Stimulated activated CD8-positive, alpha-beta memory T cell treated with anti-CD3 and anti-CD28 coated beads, Interleukin-7, amount 100 ng/mL, for 48 hours (primary cell): ENCODE measurements around the gene GOLGA7B.
A peak's percentile ranks its signal among the peaks of the same experiment; 100 is the strongest.

ENCODE experiments used
- DNase-seq, 2 donors: peaks; one replicate each; pipeline ENCODE4 v3.0.0-alpha.2; 2020; ENCODE audit warnings: low read depth in 1 of 2; ENCODE audit errors: extremely low read depth in 1 of 2

The GOLGA7B gene

DNA sequence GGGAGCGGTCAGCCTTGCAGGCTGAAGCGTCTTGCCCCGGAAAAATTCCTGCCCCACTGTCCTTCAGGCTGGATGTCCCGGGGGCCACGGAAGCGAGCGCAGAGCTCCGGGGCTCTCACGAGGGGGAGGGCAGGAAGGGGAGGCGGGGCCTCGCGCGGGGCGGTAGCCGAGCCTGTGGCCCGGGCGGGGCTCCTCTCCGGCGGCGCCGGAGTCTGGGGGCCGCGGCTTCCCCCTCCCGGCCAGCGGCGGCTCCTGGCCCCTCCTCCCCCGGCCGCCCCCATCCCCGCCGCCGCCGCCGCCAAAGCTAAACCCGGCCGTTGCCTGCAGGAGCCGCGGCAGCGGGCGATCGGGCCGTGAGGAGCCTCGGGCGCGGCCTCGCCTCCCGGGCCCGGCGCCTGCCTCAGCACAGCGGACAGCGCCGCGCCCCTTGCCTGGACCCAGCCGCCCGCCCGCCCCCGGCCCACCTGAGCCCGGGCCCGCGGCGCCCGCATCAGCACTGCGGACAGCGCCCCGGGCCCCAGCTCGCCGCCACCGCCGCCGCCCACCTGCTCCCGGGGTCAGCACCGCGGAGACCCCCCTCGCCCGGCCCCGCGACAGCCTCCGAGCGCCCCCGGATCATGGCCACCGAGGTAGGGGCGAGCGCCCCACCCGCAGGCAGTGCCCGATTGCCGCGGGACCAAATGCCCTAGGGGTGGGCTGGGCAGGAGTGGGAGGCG, at the start of gene GOLGA7B:
Gene GOLGA7B (plus strand): TSS at position 157 of the 716 bp plus-strand sequence. CDS start 461 bp downstream, at position 618.
- DNase-seq: peak in 1 of 2 donors; percentile 22

- no peak for DNase-seq
Measured at GRCh38 chr10:97800474-97800873, 49.2 kb upstream of the GOLGA7B start.

- DNase-seq: no peak
Measured at GRCh38 chr10:97801422-97801821, 48.2 kb upstream of the GOLGA7B start.

GRCh38 chr10:97805096-97805884, 44.4 kb upstream of the GOLGA7B start:
- no peak for DNase-seq

GRCh38 chr10:97805949-97806348, 43.7 kb upstream of the GOLGA7B start:
- no peak for DNase-seq

- no peak for DNase-seq
Measured at GRCh38 chr10:97810446-97810845, 39.2 kb upstream of the GOLGA7B start.

- no peak for DNase-seq
Measured at GRCh38 chr10:97811958-97812357, 37.7 kb upstream of the GOLGA7B start.

DNA sequence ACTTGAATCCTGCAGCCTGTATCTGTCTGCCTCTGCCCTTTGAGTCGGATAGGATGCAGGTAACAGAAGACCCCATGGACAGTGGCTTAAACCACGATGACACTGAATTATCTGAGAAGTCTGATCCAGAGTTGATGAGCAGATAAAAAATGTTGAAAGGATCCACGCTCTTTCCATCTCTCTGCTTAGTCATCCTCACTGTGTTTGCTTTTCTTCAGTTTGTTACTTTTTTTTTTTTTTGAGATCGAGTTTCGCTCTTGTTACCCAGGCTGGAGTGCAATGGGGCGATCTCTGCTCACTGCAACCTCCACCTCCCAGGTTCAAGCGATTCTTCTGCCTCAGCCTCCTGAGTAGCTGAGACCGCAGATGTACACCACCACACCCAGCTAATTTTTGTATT, 36.9 kb upstream of the GOLGA7B start:
- no peak for DNase-seq

- DNase-seq: no peak
Measured at GRCh38 chr10:97813311-97813710, 36.3 kb upstream of the GOLGA7B start.

DNA sequence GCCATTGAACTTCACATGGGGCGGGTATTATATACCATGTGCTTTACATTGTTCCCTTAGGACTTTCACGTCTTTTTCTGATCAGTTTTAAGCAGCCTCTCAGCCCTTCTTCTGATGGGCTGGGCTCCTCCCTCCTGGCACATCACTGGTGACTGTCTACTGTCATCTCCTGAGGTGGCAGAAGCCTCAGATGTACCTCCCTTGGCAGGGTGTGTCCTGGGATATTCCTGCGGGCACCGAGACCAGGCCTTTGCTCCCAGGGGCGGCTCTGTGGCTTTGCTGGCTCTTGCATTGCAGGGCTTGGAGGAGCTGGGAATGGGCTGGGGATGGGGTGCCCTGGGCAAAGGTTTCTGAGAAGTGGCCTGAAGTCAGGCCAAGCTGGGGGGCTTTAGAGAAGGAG, 34.6 kb upstream of the GOLGA7B start:
- no peak for DNase-seq

DNA sequence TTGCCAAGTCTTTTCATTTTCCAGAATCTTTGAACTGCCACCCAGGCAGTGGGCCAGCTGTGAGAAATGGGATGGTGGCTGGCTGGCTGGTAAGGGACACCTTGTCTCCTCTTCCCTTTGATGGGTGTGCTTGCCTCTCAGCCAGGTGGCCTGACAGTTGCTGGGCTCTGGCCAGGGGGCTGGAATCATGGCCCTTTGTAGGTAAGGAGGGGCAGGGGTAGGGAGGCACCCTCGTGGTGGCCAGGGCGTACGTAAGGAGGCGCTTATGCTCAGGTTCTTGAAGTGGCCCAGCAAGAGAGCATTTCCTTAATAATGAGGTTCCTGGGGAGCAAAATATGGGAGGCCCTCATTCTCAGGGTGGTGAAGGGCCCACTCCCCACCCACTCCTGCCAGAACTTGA, 33.0 kb upstream of the GOLGA7B start:
- DNase-seq: no peak

GRCh38 chr10:97818572-97818971, 31.1 kb upstream of the GOLGA7B start:
- no peak for DNase-seq

DNA sequence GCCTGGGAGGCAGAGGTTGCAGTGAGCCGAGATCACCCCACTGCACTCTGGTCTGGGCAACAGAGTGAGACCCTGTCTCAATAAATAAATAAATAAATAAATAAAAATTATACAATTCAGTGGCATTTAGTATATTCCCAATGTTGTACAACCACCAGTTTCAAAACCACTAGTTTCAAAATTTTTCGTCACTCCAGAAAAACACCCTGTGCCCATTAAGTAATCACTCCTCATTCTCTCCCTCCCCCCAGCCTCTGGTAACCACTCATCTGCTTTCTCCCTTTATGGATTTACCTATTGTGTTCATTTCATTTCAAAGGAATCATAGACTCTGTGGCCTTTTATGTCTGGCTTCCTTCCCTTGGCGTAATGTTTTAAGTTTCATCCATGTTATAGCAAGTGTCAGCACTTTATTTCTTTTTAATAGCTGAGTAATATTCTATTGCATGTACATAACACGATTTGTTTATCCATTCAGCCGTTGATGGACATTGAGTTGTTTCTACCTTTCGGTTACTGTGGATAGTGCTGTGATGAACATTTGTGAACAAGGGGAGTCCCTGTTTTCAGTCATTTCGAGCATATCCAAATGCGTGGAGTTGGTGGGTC, 29.4 kb upstream of the GOLGA7B start:
- DNase-seq: no peak

- no peak for DNase-seq
Measured at GRCh38 chr10:97821308-97822038, 28.2 kb upstream of the GOLGA7B start.

- DNase-seq: no peak
Measured at GRCh38 chr10:97822261-97822687, 27.4 kb upstream of the GOLGA7B start.

DNA sequence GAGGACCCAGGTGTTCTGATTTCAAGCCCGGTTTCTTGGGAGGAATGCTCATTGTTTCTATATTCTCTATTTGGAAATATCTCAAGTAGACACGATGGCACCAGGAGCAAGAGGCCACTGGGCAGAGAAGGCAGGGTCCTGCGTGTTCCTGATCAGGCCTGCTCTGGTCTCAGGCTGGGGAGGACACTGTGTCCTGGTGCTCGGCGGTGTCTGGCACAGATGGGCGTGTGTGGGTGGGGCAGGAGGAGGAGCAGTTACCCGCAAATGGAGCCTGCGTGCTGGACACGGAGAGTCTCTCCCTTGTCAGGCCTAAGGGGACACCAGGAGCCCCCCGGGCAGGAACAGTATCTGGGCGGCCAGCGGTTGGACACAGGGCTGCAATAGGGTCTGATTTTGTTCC, 25.9 kb upstream of the GOLGA7B start:
- DNase-seq: no peak

- no peak for DNase-seq
Measured at GRCh38 chr10:97825020-97825760, 24.5 kb upstream of the GOLGA7B start.

DNA sequence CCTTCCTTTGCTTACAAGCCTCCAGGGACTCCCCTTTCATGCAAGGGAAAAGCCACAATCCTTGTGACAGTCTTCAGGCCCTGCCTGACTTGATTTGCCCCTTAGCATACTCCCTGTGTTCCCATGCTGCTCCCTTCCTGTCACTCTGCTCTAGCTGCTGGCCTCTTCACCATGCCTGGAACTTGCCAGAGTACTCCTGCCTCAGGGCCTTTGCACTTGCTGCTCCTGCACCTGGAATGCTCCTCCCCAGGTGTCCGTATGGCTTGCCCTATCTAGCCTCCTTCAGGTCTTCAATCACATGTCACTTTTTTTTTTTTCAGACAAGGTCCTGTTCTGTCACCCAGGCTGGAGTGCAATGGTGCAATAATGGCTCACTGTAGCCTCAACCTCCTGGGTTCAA, 22.8 kb upstream of the GOLGA7B start:
- DNase-seq: no peak

- DNase-seq: no peak
Measured at GRCh38 chr10:97827702-97828291, 21.8 kb upstream of the GOLGA7B start.

GRCh38 chr10:97828721-97829120, 20.9 kb upstream of the GOLGA7B start:
- no peak for DNase-seq
